Peyer's patch (tissue), 4 donors: ENCODE data around the gene SHMT2. TPM values are rescaled to one million over a fixed set of nuclear protein-coding genes. Genes with fewer than 3 reads are reported as not detected.
A peak's percentile ranks its signal among the peaks of the same experiment; 100 is the strongest.

Experiments
- DNase-seq, 3 donors: peaks; one replicate each; pipeline ENCODE4 v3.0.0-alpha.2; 2017 to 2019
- H3K27ac ChIP-seq, 4 donors: fragments of 200-600 bp; sonication (generic); one replicate each; pipeline ENCODE4 v1.5.1; 2016 to 2019
- H3K27me3 ChIP-seq, 2 donors: fragments of 200-600 bp; sonication (generic); one replicate each; pipeline ENCODE4 v1.5.1; 2019
- H3K36me3 ChIP-seq, 3 donors: fragments of 200-600 bp; sonication (generic); one replicate each; pipeline ENCODE4 v1.5.1; 2016 to 2019
- H3K4me1 ChIP-seq, 4 donors: fragments of 200-600 bp; sonication (generic); one replicate each; pipeline ENCODE4 v1.5.1; 2016 to 2019
- H3K4me3 ChIP-seq, 4 donors: fragments of 200-600 bp; sonication (generic); 1 replicate in 3 of 4; 2 replicates in 1 of 4; pipeline ENCODE4 v1.5.1; 2016 to 2019; ENCODE audit warnings: mild to moderate bottlenecking in 1 of 4
- H3K9me3 ChIP-seq, 4 donors: fragments of 200-600 bp; sonication (generic); one replicate each; pipeline ENCODE4 v1.5.1; 2016 to 2019; ENCODE audit warnings: mild to moderate bottlenecking in 1 of 4
- CTCF ChIP-seq, 6 experiments: fragments of 450-650 bp in 4 of 6; fragments of 200-600 bp in 2 of 6; sonication (generic) in 1 of 6; IDR thresholded peaks; one replicate each; pipeline ENCODE4 v1.5.1; 2017 to 2019; ENCODE audit warnings: antibody characterized with exemption in 6 of 6, mild to moderate bottlenecking in 3 of 6, moderate library complexity in 1 of 6
- POLR2A ChIP-seq, 2 donors: fragments of 450-650 bp; IDR thresholded peaks; one replicate each; pipeline ENCODE4 v1.5.1; 2017; ENCODE audit warnings: antibody characterized with exemption in 2 of 2, mild to moderate bottlenecking in 2 of 2, moderate library complexity in 2 of 2
- total RNA-seq, 4 donors: library from RNA; depleted of rRNA; stranded (reverse); fragments of >200 nt; gene quantifications; one replicate each; pipeline ENCODE4 v1.1.0, GENCODE V29; 2016

The SHMT2 gene
- total RNA-seq, 4 donors from 2014 or later, result 34.4 to 72.6 (median 36.3) TPM

GRCh38 chr12:57231276-57232021 lies 1.9 kb downstream of the SHMT2 start:
- H3K4me1 ChIP-seq, result peaks cover 0 to 25% (median 19%) of the 10 kb centered on the region in 4 donors
- TF ChIP-seq CTCF (IDR thresholded peaks at IDR 0.05) (no peak), POLR2A (IDR thresholded peaks at IDR 0.05) (no peak)
- H3K9me3 ChIP-seq, result no peaks in the 10 kb centered on the region
- no peak overlapping the region for H3K27ac ChIP-seq
- H3K27me3 ChIP-seq, result peaks cover 0 to 2% of the 10 kb centered on the region in 2 donors
- DNase-seq, result no peak
- H3K4me3 ChIP-seq, result no peak overlapping the region
- H3K36me3 ChIP-seq, result peaks cover 0 to 28% (median 0%) of the 10 kb centered on the region in 3 donors

- no peak for TF ChIP-seq POLR2A (IDR thresholded peaks at IDR 0.05)
- TF ChIP-seq CTCF (IDR thresholded peaks at IDR 0.05), result no peak
- H3K27me3 ChIP-seq, result no peaks in the 10 kb centered on the region
- no peak overlapping the region for H3K27ac ChIP-seq
- peak in 1 of 3 donors; percentile 27 for DNase-seq
- H3K36me3 ChIP-seq, result peaks cover 0 to 28% (median 0%) of the 10 kb centered on the region in 3 donors
- no peak overlapping the region for H3K4me3 ChIP-seq
- peaks cover 0 to 27% (median 13%) of the 10 kb centered on the region in 4 donors for H3K4me1 ChIP-seq
- H3K9me3 ChIP-seq, result no peaks in the 10 kb centered on the region
These were observed 2.7 kb downstream of the SHMT2 start for GRCh38 chr12:57232156-57232756.

- Histone ChIP-seq H3K36me3 (peaks cover 0 to 28% (median 0%) of the 10 kb centered on the region in 3 donors), H3K27ac (peak overlapping the region in 2 of 4 donors; percentile 14 to 50), H3K4me3 (no peak overlapping the region), H3K27me3 (peaks cover 0 to 9% of the 10 kb centered on the region in 2 donors), H3K9me3 (no peaks in the 10 kb centered on the region), H3K4me1 (peaks cover 0 to 38% (median 22%) of the 10 kb centered on the region in 4 donors)
- no peak for TF ChIP-seq CTCF (IDR thresholded peaks at IDR 0.05)
- no peak for DNase-seq
These were observed 4.1 kb downstream of the SHMT2 start for GRCh38 chr12:57233357-57234232.

GRCh38 chr12:57234233-57234570 lies 4.7 kb downstream of the SHMT2 start:
- DNase-seq, result no peak
- Histone ChIP-seq H3K4me3 (no peak overlapping the region), H3K36me3 (peaks cover 0 to 28% (median 0%) of the 10 kb centered on the region in 3 donors), H3K27me3 (peaks cover 0 to 9% of the 10 kb centered on the region in 2 donors), H3K4me1 (peaks cover 0 to 42% (median 25%) of the 10 kb centered on the region in 4 donors), H3K27ac (peak overlapping the region in 2 of 4 donors; percentile 14 to 50), H3K9me3 (no peaks in the 10 kb centered on the region)
- TF ChIP-seq CTCF (IDR thresholded peaks at IDR 0.05) (no peak), POLR2A (IDR thresholded peaks at IDR 0.05) (no peak)

- Histone ChIP-seq H3K9me3 (no peaks in the 10 kb centered on the region), H3K27ac (peak overlapping the region in 1 of 4 donors; percentile 50), H3K27me3 (peaks cover 0 to 10% of the 10 kb centered on the region in 2 donors), H3K36me3 (peaks cover 0 to 28% (median 0%) of the 10 kb centered on the region in 3 donors), H3K4me3 (no peak overlapping the region), H3K4me1 (peaks cover 0 to 46% (median 26%) of the 10 kb centered on the region in 4 donors)
- peak in 1 of 3 donors; percentile 56 for DNase-seq
- TF ChIP-seq CTCF (IDR thresholded peaks at IDR 0.05) (no peak), POLR2A (IDR thresholded peaks at IDR 0.05) (no peak)
These were observed 5.1 kb downstream of the SHMT2 start for GRCh38 chr12:57234571-57235016.
